A549 (cell line): ENCODE data around the gene CLMN.

Source experiments
- CTCF ChIP-seq: fragments of >200 bp; sonication (Bioruptor Twin); formaldehyde crosslinking; IDR thresholded peaks from 3 replicates; pipeline ENCODE4 v1.5.1; 2016
- TF ChIP-seq, protein P1 (sequence below): IDR thresholded peaks from 2 replicates; pipeline ENCODE4 v1.6.1; 2012

DNA sequence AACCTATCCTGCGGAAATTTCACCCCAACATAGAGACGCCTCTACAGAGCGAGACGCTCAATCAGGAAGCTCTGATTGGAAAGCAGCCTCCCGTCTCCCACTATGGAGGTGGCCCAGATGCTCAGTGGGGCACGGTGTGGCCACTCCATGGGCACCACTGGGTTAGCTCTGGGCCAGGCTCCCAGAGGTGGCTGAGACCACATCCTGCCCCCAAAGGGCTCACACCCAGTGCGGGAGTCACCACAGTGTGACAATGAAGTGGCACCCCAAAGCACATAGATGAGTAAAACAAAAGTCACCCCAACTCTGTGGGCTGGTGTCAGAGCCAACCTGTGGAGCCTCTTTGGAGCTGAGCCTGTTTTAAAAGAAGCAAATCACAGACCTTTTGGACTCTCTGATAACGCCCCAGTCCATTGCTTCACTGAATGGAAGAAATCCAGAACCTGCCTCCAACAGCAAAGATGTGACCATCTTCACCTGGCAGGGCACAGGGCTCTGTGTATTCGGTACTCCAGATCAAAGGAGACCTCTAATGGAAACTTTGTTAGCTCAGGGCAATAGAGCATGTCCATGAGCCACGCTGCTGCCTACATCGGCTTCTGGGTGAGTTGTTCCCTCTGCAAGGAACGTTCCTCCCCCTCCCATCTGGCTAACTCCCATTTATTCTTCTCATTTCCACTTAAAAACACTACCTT is 19.6 kb downstream of the CLMN start:
- TF ChIP-seq CTCF = no peak
- TF ChIP-seq, protein P1, sequence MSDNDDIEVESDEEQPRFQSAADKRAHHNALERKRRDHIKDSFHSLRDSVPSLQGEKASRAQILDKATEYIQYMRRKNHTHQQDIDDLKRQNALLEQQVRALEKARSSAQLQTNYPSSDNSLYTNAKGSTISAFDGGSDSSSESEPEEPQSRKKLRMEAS = no peak
